HG03159 (cell line): ENCODE results near the gene ERO1B.
"Not testable (repeated sequence)": the region's sequence is repeated elsewhere in the genome, so short reads cannot be mapped to it uniquely, and the experiment has no call there.

Experiments used
- ATAC-seq: cut with Tn5 transposase; IDR thresholded peaks from one replicate; pipeline ENCODE4 v1.9.1; 2021; ENCODE audit warnings: mild to moderate bottlenecking, moderate library complexity; ENCODE audit not compliant: unreplicated experiment

The ERO1B gene

DNA sequence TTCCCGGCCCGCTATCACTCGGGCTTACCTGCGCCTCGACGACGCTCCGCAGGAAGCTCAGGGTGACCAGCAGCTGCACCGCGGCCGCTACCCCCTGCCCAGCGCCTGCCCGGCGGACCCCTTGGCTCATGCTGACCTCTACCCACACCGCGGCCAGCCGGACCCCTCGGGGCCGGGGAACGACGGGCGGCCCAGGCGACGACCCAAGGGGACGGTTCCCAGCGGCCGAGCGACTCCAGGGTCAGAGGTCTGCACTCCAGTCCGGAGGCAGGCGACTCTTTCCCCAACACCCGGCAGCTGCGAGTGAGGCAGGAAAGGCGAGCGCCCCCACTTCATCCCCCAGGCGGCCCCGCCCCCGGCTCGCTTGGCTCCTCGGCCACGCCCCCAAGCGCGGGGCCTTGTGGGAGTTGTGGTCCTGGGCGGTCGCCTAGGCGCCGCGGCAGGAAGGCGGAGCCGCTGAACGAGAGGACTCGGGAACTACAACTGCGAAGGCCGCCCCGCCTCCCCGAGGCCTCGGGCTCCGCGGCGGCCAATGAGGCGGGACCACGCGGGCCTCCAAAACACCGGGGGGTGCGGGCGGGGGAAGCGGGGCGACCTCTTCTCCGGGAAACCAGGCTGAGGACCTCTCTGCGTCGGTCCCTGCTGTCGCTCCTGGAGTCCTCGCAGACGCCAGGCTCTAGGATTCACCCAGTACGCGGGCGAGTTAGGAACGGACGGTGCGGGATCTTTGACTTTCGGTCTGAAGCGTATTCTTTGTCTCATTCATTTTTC is at the start of gene ERO1B:
ERO1B (minus strand) TSS at position 305 of the 771 bp plus-strand sequence; CDS start at position 130, 175 bp downstream.
- ATAC-seq: peak; percentile 82

DNA sequence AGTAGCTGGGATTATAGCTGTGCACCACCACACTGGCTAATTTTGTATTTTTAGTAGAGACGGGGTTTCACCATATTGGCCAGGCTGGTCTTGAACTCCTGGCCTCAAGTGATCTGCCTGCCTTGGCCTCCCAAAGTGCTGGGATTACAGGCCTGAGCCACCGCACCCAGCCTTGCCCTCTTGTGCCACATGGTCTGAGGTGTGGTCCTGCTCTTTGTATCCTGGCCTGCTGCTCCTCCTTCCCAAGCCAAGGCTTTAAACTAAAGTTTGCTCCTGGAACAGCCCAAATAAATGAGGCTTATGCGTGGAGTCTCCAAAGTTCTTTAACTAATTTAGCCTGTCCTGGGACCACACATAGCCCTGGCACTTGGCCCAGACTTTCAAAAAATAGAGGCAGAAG is 49.7 kb upstream of the ERO1B start:
- ATAC-seq: not testable (repeated sequence)

DNA sequence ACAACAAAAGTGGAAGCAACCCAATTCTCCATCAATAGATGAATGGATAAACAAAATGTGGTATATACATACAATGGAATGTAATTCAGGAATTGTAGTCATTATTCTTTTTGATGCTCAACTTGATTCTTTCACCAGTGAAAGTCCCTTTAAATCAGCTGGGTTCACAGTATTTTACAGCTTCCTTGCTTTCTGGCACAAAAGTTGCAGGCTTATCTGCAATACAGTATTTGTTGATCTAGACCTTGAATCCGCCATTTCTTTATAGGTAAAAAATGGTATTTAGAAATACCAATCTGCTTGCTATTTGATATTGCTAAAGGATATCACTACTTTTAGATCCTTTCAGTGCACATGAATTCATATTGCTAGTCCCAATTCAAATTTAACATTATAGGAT is 44.7 kb upstream of the ERO1B start:
- no peak for ATAC-seq

DNA sequence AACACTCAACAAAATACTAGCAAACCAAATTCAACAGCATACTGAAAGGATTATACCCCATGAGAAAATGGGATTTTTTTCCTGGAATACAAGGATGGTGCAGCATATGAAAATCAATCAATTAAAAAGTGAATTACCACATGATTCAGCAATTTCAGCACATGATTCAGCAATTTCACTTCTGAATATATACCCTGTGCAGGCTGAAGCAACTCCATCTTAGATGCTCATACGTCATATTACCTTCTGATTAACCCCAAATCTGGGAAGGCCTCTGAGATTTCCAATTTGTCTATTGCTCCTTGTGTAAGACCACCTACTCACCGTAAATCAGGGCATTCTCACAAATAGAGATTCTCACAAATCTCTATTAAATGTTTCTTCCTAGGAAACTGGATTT is 43.8 kb upstream of the ERO1B start:
- ATAC-seq: no peak

GRCh38 chr1:236323819-236324411 is 42.2 kb upstream of the ERO1B start:
- no peak for ATAC-seq

DNA sequence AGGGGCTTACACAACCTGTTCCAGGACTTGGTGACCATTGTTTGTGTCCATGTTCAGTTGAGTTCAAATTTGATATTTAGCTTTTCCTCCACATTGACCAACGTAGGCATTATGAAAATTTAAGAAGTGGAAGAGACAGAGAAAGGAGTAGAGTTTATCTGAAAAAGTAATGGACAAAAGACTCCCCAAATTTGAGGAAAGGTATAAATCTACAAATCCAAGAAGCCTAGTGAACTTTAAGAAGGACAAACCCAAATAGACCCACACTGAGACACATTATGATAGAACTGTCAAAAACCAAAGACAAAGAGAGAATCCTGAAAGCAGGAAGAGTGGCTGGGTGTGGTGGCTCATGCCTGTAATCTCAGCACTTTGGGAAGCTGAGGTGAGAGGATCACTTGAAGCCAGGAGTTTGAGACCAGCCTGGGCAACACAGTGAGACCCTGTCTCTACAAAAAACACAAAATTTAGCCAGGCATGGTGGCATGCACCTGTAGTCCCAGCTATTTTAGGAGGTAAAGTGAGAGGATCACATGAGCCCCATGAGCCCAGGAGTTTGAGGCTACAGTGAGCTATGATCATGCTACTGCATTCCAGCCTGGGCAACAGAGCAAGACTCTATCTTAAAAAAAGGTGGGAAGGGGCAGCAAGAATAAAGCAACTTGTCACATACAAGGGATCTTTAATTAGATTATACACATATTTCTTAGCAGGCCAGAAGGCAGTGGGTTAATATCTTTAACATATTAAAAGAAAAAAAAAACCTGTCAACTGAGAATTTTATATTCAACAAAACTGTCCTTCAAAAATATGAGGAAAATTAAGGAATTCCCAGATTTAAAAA is 41.0 kb upstream of the ERO1B start:
- no peak for ATAC-seq

DNA sequence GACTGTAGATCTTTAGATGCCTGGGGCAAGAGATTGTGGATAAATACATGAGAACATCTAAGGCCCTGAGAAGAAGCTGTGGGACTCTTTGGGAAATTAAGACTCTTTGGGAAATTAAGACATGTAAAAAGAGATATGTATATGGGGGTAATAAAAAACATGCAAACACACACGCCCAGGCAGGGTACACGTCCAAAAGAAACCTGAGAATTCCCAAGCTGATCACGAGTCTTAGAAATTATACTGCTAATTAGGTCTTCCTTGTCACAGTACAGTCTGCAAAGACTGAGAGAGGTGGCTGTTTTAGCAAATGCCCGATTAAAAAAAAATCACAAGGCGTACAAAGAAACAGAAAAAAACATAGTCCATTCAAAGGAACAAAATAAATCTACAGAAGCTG is 39.3 kb upstream of the ERO1B start:
- ATAC-seq: no peak

DNA sequence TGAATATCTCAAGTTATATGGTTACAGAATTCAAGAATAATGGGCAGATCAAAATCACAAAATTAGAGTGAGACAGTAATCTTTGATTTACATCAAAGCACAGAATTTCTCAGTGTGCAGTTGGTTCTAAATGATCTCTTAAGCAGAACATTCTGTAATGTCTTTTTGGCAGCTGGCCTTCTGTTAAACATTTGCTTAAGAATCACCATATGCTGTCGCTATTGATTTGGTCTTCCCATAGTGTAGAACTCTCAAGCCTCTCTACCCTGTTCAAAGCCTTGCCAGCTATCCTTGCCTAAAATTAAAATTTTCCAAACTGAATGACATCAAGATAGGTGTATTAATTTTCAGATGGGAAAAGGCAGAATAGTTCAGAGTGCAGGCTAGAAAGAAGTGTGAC is 38.9 kb upstream of the ERO1B start:
- no peak for ATAC-seq

GRCh38 chr1:236320214-236320613 is 38.5 kb upstream of the ERO1B start:
- ATAC-seq: no peak

DNA sequence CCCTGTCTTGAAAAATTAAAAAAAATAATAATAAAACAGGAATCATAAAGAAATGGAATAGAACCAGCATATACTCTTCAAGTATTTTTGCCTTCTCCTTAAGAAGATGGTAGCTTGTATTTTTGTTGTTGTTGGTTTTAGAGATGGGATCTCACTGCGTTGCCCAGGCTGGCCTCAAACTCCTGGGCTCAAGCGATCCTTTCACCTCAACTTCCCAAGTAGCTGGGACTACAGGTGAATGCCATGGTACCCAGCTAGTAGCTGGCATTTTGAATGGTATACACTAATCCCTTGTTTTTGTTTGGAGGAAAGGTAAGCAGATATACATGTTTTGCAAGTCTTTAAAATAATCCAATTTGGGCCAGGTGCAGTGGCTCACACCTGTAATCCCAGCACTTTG is 34.7 kb upstream of the ERO1B start:
- ATAC-seq: no peak

- ATAC-seq: no peak
Measured at GRCh38 chr1:236315518-236315917, 33.8 kb upstream of the ERO1B start.

- ATAC-seq: no peak
Measured at GRCh38 chr1:236315092-236315491, 33.3 kb upstream of the ERO1B start.

DNA sequence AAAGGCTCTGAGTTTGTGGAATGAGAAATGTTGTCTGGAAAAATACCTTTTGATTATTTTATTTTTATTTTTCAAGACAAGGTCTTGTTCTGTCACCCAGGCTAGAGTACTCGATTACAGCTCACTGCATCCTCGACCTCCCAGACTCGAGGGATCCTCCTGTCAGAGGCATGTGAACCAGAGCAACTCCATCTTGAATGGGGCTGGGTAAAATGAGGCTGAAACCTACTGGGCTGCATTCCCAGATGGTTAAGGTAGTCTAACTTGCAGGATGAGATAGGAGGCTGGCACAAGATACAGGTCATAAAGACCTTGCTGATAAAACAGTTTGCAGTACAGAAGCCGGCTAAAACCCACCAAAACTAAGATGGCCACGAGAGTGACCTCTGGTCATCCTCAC is 32.3 kb upstream of the ERO1B start:
- not testable (repeated sequence) for ATAC-seq

GRCh38 chr1:236313427-236313826 is 31.7 kb upstream of the ERO1B start:
- ATAC-seq: no peak

- no peak for ATAC-seq
Measured at GRCh38 chr1:236311040-236311439, 29.3 kb upstream of the ERO1B start.

DNA sequence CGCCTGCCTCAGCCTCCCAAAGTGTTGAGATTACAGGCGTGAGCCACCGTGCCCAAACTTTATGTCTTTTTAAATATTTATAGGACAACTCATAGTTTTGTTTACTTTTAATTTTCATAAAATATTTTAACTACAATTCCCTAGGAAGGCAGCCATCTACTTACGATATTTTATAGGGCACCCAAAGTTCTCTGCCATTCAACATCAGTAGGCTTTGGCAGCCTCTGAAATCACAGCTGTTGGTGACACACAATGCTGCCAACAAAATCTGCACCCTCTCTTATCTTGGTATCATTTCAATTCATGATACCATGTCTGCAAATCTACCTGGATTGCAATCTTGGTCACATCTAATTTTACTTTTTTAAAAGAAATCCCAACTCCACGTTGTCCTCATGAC is 27.1 kb upstream of the ERO1B start:
- no peak for ATAC-seq

DNA sequence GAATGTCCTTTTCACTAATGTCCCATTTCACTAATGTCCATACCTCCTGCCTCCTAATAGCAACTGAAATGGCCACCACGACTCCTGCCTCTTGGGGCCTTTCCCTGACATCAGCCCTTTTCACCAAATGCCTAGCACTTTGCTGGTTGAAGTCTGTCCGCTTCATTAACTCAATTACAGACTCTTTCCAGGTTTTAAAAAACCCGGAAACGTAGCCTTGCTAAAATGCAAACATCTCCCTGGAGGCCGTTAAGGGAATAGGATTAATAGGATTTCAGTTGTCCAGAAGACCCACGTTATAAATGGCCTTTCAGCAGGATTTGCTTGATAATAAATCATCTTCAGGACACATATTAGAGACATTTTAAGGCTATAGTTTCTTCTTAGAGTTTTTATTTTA is 25.7 kb upstream of the ERO1B start:
- ATAC-seq: no peak

DNA sequence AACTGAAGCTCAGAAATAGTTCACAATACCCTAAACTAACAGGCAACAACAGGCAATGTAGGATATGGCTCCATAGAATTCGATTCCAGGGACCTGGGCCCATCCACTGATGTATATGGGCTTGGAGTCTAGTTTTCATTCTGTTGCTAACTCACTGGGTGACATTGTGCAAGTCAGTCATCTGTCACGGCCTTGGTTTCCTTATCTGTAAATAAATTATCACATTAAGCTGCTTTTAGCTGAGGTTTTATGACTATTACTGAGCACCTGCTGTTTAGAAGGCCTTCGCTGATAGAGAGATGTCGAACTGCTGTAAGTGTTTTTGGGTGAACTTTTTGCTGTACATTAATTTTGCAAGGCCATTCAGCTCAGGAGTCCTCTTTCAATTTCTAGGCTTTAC is 22.9 kb upstream of the ERO1B start:
- ATAC-seq: no peak

DNA sequence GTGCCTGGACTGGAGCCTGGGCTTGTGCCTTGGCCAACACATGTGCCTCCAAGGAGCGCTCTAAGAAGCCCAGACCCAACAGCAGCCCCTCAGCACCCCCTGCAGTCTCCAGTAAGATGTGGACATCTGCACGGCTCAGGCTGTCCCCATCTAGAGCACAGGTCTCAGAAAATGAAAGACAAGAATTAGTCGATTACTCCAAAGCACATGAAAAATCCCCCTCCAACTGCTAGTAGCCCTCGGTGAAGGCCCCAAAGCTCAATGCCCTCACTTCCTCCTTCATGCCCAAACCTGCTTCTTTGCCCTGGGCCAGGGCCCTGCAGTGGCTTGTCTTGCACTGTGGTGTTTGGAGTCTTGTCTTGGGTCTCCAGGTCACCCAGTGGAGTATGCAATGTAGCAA is 21.9 kb upstream of the ERO1B start:
- ATAC-seq: peak; percentile 77

DNA sequence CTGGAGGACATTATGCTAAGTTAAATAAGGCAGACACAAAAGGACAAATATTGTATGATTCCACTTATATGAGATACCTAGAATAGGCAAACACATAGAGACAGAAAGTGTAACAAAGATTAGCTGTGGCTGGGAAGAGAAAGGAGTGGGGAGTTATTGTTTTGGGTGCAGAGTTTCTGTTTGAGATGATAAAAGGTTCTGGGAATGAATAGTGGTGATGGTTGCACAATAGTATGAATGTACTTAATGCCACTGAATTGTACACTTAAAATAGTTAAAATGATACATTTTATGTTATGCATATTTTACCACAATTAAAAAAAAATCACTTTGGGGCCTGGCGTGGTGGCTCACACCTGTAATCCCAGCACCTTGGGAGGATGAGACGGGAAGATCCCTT is 21.2 kb upstream of the ERO1B start:
- no peak for ATAC-seq

DNA sequence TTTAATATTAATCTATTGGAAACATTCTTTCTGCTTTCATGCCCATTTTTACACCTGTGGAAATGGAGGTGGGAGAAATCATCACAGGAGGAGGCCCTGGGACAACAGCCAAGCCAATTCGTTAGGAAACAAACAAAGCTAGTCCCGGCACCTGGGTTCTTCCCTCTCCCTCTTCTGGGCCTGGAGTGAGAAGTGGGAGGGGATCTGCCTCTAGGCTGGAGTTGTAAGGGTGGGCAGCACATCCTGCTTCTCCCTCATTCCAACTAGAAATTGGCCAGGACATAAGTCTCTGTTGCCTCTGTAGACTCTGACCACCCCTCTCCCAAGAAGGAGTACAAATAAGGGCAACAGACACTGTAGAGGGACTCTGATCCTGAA is 20.2 kb upstream of the ERO1B start:
- no peak for ATAC-seq
